Measurements from ENCODE around the gene RPLP1. TPM values are rescaled to one million over a fixed set of nuclear protein-coding genes. Genes with fewer than 3 reads are reported as not detected.

The RPLP1 gene
- total RNA-seq, 1 donor from 2014 or later, result 1,580 TPM

DNA sequence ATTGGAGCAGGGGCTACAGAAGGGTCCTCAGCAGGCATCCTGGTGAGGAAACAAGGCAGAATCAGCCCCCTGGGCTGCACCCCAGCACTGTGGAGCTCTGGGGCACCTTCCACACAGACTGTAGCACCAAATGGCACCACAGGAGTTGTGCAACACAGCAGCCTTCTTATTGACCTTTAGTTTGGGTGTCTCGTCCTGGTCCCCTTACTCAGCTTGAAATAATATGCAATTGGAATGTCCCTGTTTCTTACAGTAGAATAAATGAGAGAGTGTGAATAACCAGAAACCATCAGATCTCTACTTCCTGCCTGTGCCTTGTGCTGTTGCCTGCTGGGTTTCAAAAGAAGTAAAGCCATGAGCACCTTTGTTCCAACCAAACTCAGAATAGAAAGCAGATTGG, 44.5 kb downstream of the RPLP1 start:
- Mint-ChIP-seq H3K4me1 (ENCODE audit: unreplicated experiment) (no peaks in the 10 kb centered on the region), H3K27ac (ENCODE audit: unreplicated experiment) (no peak overlapping the region), H3K36me3 (ENCODE audit: unreplicated experiment) (no peaks in the 10 kb centered on the region), H3K27me3 (ENCODE audit: unreplicated experiment) (peaks cover 59% of the 10 kb centered on the region), H3K9me3 (ENCODE audit: unreplicated experiment) (no peaks in the 10 kb centered on the region), H3K4me3 (ENCODE audit: unreplicated experiment) (no peak overlapping the region)
- TF ChIP-seq, protein P1, sequence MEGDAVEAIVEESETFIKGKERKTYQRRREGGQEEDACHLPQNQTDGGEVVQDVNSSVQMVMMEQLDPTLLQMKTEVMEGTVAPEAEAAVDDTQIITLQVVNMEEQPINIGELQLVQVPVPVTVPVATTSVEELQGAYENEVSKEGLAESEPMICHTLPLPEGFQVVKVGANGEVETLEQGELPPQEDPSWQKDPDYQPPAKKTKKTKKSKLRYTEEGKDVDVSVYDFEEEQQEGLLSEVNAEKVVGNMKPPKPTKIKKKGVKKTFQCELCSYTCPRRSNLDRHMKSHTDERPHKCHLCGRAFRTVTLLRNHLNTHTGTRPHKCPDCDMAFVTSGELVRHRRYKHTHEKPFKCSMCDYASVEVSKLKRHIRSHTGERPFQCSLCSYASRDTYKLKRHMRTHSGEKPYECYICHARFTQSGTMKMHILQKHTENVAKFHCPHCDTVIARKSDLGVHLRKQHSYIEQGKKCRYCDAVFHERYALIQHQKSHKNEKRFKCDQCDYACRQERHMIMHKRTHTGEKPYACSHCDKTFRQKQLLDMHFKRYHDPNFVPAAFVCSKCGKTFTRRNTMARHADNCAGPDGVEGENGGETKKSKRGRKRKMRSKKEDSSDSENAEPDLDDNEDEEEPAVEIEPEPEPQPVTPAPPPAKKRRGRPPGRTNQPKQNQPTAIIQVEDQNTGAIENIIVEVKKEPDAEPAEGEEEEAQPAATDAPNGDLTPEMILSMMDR (IDR thresholded peaks at IDR 0.05), result no peak
- peak; percentile 53 for DNase-seq (ENCODE audit: extremely low spot score, unreplicated experiment)

DNA sequence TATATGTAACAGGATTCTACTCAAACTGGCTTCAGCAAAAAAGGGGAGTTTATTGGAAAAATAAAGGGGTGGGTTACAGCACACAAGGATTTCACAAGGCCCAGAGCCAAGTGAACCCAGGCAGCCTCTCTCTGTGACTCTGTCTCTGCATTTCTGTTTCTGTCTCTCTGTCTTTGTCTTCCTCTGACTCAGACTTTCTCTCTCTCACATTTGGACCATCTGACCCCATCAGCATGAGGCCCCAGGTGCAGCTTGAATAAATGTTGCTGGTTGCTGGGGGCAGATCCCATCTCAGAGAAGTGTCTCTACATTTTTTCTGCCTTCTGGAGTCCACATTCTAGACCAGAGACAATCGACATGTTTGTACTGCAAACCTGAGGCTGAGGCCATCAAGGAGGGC, 45.0 kb downstream of the RPLP1 start:
- H3K4me1 Mint-ChIP-seq (ENCODE audit: unreplicated experiment), result no peaks in the 10 kb centered on the region
- H3K27ac Mint-ChIP-seq (ENCODE audit: unreplicated experiment), result no peak overlapping the region

GRCh38 chr15:69498282-69498681, 45.7 kb downstream of the RPLP1 start:
- Mint-ChIP-seq H3K4me3 (ENCODE audit: unreplicated experiment) (no peak overlapping the region), H3K27me3 (ENCODE audit: unreplicated experiment) (peaks cover 63% of the 10 kb centered on the region), H3K27ac (ENCODE audit: unreplicated experiment) (no peak overlapping the region)

More for the DNA sequence above, 45.0 kb downstream of the RPLP1 start:
- H3K36me3 Mint-ChIP-seq (ENCODE audit: unreplicated experiment), result no peaks in the 10 kb centered on the region
- peak; percentile 21 for DNase-seq (ENCODE audit: extremely low spot score, unreplicated experiment)
- TF ChIP-seq, protein P1 (IDR thresholded peaks at IDR 0.05), result no peak
- peaks cover 60% of the 10 kb centered on the region for H3K27me3 Mint-ChIP-seq (ENCODE audit: unreplicated experiment)
- no peak overlapping the region for H3K4me3 Mint-ChIP-seq (ENCODE audit: unreplicated experiment)
- H3K9me3 Mint-ChIP-seq (ENCODE audit: unreplicated experiment), result no peaks in the 10 kb centered on the region

DNA sequence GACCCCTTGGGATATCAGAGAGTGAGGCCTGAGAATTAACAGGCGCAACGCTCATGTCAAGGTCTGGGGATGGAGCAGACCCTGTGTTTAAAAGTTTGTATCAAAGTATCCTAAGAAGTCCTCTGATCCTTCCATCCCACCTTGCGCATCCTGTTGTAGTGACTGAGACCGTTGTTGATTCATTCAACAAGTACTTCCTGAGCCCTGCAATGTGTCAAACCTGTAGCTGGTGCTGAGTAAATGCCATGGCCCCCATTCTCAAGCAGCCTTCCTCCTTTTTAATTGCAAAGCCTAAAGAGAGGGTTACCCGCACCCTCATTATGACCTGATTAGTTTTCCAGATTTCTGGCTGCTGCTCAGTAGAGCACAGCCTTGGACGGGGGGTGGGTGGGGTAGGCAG, 46.4 kb downstream of the RPLP1 start:
- no peaks in the 10 kb centered on the region for H3K36me3 Mint-ChIP-seq (ENCODE audit: unreplicated experiment)
- H3K9me3 Mint-ChIP-seq (ENCODE audit: unreplicated experiment), result no peaks in the 10 kb centered on the region
- no peak for DNase-seq (ENCODE audit: extremely low spot score, unreplicated experiment)
- H3K27ac Mint-ChIP-seq (ENCODE audit: unreplicated experiment), result no peak overlapping the region
- no peak overlapping the region for H3K4me3 Mint-ChIP-seq (ENCODE audit: unreplicated experiment)
- TF ChIP-seq, protein P1 (IDR thresholded peaks at IDR 0.05), result no peak
- peaks cover 64% of the 10 kb centered on the region for H3K27me3 Mint-ChIP-seq (ENCODE audit: unreplicated experiment)
- no peaks in the 10 kb centered on the region for H3K4me1 Mint-ChIP-seq (ENCODE audit: unreplicated experiment)

More at GRCh38 chr15:69498282-69498681, 45.7 kb downstream of the RPLP1 start:
- no peaks in the 10 kb centered on the region for H3K9me3 Mint-ChIP-seq (ENCODE audit: unreplicated experiment)
- H3K4me1 Mint-ChIP-seq (ENCODE audit: unreplicated experiment), result no peaks in the 10 kb centered on the region
- TF ChIP-seq, protein P1 (IDR thresholded peaks at IDR 0.05), result no peak
- DNase-seq (ENCODE audit: extremely low spot score, unreplicated experiment), result peak; percentile 32
- no peaks in the 10 kb centered on the region for H3K36me3 Mint-ChIP-seq (ENCODE audit: unreplicated experiment)

DNA sequence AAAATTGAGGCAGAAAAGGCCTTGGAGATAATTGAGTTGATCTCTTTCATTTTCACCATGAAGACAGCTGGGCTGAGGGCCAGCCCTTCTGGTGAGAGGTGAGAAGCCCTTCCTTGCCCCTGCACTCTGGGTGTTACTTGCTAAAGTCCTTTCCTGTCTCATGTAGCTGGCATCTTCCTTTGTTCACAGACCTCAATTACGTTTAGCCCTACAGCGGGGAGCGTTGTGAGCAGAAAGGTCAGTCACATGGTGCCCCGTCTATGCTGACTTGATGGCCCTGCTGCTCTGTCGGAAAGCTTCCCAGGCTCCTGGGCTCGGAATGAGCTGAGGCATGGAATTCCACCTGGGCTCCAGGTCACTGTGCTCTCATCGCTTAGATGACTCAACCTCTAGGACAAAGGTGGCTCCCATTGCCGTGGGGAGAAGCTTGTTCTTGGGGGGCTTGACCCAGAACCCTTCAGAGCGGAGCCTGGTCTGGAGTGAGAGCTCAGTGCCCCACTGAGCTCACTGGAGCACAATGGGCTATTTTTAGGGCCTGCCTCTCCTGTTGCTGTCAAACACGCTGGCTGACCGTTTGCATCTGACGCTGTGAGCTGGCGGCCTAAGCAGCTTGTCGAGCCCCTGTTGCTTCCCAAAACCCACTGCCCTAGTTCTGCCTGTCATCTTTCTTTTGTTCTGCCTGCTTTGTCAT, 47.0 kb downstream of the RPLP1 start:
- no peak overlapping the region for H3K4me3 Mint-ChIP-seq (ENCODE audit: unreplicated experiment)
- peaks cover 69% of the 10 kb centered on the region for H3K27me3 Mint-ChIP-seq (ENCODE audit: unreplicated experiment)
- DNase-seq (ENCODE audit: extremely low spot score, unreplicated experiment), result peak; percentile 67
- H3K27ac Mint-ChIP-seq (ENCODE audit: unreplicated experiment), result no peak overlapping the region
- H3K36me3 Mint-ChIP-seq (ENCODE audit: unreplicated experiment), result no peaks in the 10 kb centered on the region
- TF ChIP-seq, protein P1 (IDR thresholded peaks at IDR 0.05), result no peak
- no peaks in the 10 kb centered on the region for H3K4me1 Mint-ChIP-seq (ENCODE audit: unreplicated experiment)
- no peaks in the 10 kb centered on the region for H3K9me3 Mint-ChIP-seq (ENCODE audit: unreplicated experiment)
